HepG2 (cell line): ENCODE results near the gene BHLHE41. TPM values are rescaled to one million over a fixed set of nuclear protein-coding genes. Genes with fewer than 3 reads are reported as not detected.

Experiments used
- ATAC-seq: fragments of 200-7000 bp; cut with Tn5 transposase; 3 replicates; pipeline ENCODE4 v1.9.1; 2020; ENCODE audit warnings: mild to moderate bottlenecking, moderate library complexity
- BruUV-seq: library from RNA; stranded (reverse); fragments of 400-500 nt; replicated peaks from 2 replicates; lab custom pipeline; 2021; lab: Mats Ljungman, UMichigan
- CTCF ChIA-PET: fragments of 300-600 bp; formaldehyde crosslinking; extraction: SDS; loops from one replicate; lab custom pipeline; 2021; ENCODE audit warnings: low total read pairs, inconsistent platforms, low intra/inter-chr PET ratio; lab: Yijun Ruan, JAX
- POLR2A ChIA-PET: fragments of 350-600 bp; sonication (Branson Sonifier 250); formaldehyde crosslinking; loops from one replicate; lab custom pipeline; 2020; ENCODE audit warnings: antibody characterized with exemption, inconsistent platforms; lab: Yijun Ruan, JAX
- DNase-seq: peaks from one replicate; pipeline ENCODE4 v3.0.0-alpha.2; 2015; ENCODE audit warnings: low spot score
- FAIRE-seq: peaks from 3 replicates; lab custom pipeline; 2011; peaks lifted over from hg19 to GRCh38; lab: Jason Lieb, UNC
- H2AFZ ChIP-seq: one replicate; pipeline ENCODE4 v1.6.1; 2011; ENCODE audit warnings: low read length, inconsistent platforms
- H3K27ac ChIP-seq: fragments of 300-600 bp; 3 replicates; pipeline ENCODE4 v1.8.0; 2011; ENCODE audit warnings: mixed run types, mild to moderate bottlenecking, mixed read lengths, low read length, inconsistent platforms; ENCODE audit not compliant: insufficient read depth; ENCODE audit errors: extremely low read length
- H3K27me3 ChIP-seq, 2 experiments: fragments of 200-600 bp in 1 of 2; 2 replicates in 1 of 2; 3 replicates in 1 of 2; pipeline versions ENCODE4 v1.6.0 to v1.8.0; 2011; ENCODE audit warnings: low read length in 2 of 2, mild to moderate bottlenecking in 2 of 2, moderate library complexity in 2 of 2, inconsistent platforms in 1 of 2; ENCODE audit not compliant: insufficient read depth in 2 of 2, control insufficient read depth in 1 of 2
- H3K36me3 ChIP-seq, 2 experiments: fragments of 200-600 bp in 1 of 2; replicated peaks in 1 of 2; 2 replicates in 1 of 2; 3 replicates in 1 of 2; pipeline versions ENCODE4 v1.5.1 to v1.8.0; 2011; ENCODE audit warnings: low read length in 2 of 2, inconsistent platforms in 1 of 2; ENCODE audit not compliant: insufficient read depth in 2 of 2, control insufficient read depth in 1 of 2
- H3K4me1 ChIP-seq: 2 replicates; pipeline ENCODE4 v1.5.1; 2012; ENCODE audit warnings: low read length, inconsistent platforms; ENCODE audit not compliant: insufficient read depth
- H3K4me2 ChIP-seq: 2 replicates; pipeline ENCODE4 v1.6.0; 2011; ENCODE audit warnings: low read depth, low read length, inconsistent platforms
- H3K4me3 ChIP-seq, 3 experiments: fragments of 200-600 bp in 1 of 3; sonication (generic), shearing (Covaris generic) in 1 of 3; replicated peaks in 1 of 3; 2 replicates each; pipeline ENCODE4 v1.5.1; 2011 to 2016; ENCODE audit warnings: low read length in 3 of 3, inconsistent platforms in 2 of 3, low read depth in 2 of 3, mild to moderate bottlenecking in 2 of 3, control low read depth in 1 of 3, mixed read lengths in 1 of 3; ENCODE audit not compliant: insufficient read depth in 1 of 3
- H3K79me2 ChIP-seq: one replicate; pipeline ENCODE4 v1.6.1; 2011; ENCODE audit warnings: low read length, inconsistent platforms; ENCODE audit not compliant: insufficient read depth
- H3K9ac ChIP-seq: 2 replicates; pipeline ENCODE4 v1.6.0; 2011; ENCODE audit warnings: mild to moderate bottlenecking, low read depth, low read length, inconsistent platforms; ENCODE audit not compliant: insufficient read depth
- H3K9me3 ChIP-seq: 2 replicates; pipeline ENCODE4 v1.5.1; 2012; ENCODE audit warnings: mild to moderate bottlenecking, low read length
- H4K20me1 ChIP-seq: 2 replicates; pipeline ENCODE4 v1.6.0; 2011; ENCODE audit warnings: inconsistent platforms, mild to moderate bottlenecking, low read length, moderate library complexity; ENCODE audit not compliant: insufficient read depth
- HDAC1 ChIP-seq: sonication (generic); formaldehyde crosslinking; IDR thresholded peaks from 2 replicates; pipeline ENCODE4 v1.5.1; 2020; ENCODE audit warnings: mild to moderate bottlenecking, missing genetic modification reagents
- MEIS1 ChIP-seq: sonication (generic); formaldehyde crosslinking; IDR thresholded peaks from 2 replicates; pipeline ENCODE4 v1.9.0; 2021; ENCODE audit warnings: mild to moderate bottlenecking, missing genetic modification reagents, moderate library complexity, borderline replicate concordance
- MXD4 ChIP-seq: IDR thresholded peaks from 2 replicates; pipeline ENCODE4 v1.6.1; 2016; ENCODE audit warnings: mild to moderate bottlenecking, missing biosample characterization, missing genetic modification reagents
- NPAS2 ChIP-seq: sonication (generic); formaldehyde crosslinking; IDR thresholded peaks from 2 replicates; pipeline ENCODE4 v1.8.0; 2022; ENCODE audit warnings: mild to moderate bottlenecking, missing genetic modification reagents, borderline replicate concordance
- PRMT3 ChIP-seq: sonication (generic); formaldehyde crosslinking; IDR thresholded peaks from 2 replicates; pipeline ENCODE4 v1.8.1; 2022; ENCODE audit warnings: low read depth, mild to moderate bottlenecking, moderate library complexity, missing genetic modification reagents, borderline replicate concordance
- REST ChIP-seq, 2 experiments: IDR thresholded peaks; 2 replicates each; pipeline ENCODE4 v1.6.1; 2011 to 2012; ENCODE audit warnings: low read length in 2 of 2, borderline replicate concordance in 1 of 2, low read depth in 1 of 2, mild to moderate bottlenecking in 1 of 2, moderate library complexity in 1 of 2
- TFE3 ChIP-seq: IDR thresholded peaks from 2 replicates; pipeline ENCODE4 v1.6.1; 2016
- ZBTB1 ChIP-seq: sonication (generic); formaldehyde crosslinking; IDR thresholded peaks from 2 replicates; pipeline ENCODE4 v1.4.0; 2020; ENCODE audit warnings: missing genetic modification reagents, borderline replicate concordance
- ZNF552 ChIP-seq: sonication (generic); formaldehyde crosslinking; IDR thresholded peaks from 2 replicates; pipeline ENCODE4 v1.9.0; 2022; ENCODE audit warnings: missing genetic modification reagents, mild to moderate bottlenecking, borderline replicate concordance
- ZNF609 ChIP-seq: sonication (generic); formaldehyde crosslinking; IDR thresholded peaks from 2 replicates; pipeline ENCODE4 v1.4.0; 2020; ENCODE audit warnings: mild to moderate bottlenecking, missing genetic modification reagents, borderline replicate concordance
- WGBS: methylation state at CpG from one replicate; pipeline ENCODE4 v1.1.6; 2017; ENCODE audit warnings: low lambda C conversion rate; 5-methylcytosine and 5-hydroxymethylcytosine counted together
- in situ Hi-C: cut with HindIII; loops from 2 replicates; pipeline ENCODE4 v1.10.0; 2017; ENCODE audit warnings: low pct_unique_long_range_greater_than_20kb; ENCODE audit not compliant: extremely low pct_ligation_motif_present
- intact Hi-C: fragments of 100-400 bp; cut with micrococcal nuclease; formaldehyde crosslinking; loops from one replicate; pipeline ENCODE4 v1.10.0; 2022; ENCODE audit not compliant: unreplicated experiment
- polyA plus RNA-seq, 8 experiments: library from polyadenylated mRNA; depleted of rRNA in 3 of 8; stranded (reverse) in 7 of 8; unstranded in 1 of 8; fragments of >200 nt; fragmentation: Illumina TruSeq in 4 of 8; extraction: Trizol in 4 of 8; gene quantifications; 2 replicates each; pipeline versions ENCODE4 v1.2.1 to v1.2.3, GENCODE V29; 2011 to 2016; ENCODE audit warnings: low read depth in 4 of 8, missing spikeins in 1 of 8, mixed read lengths in 1 of 8; ENCODE audit not compliant: insufficient read depth in 1 of 8
- total RNA-seq, 5 experiments: library from RNA; depleted of rRNA; stranded (reverse); fragments of >200 nt; fragmentation: Illumina TruSeq; extraction: Trizol; gene quantifications; 2 replicates each; pipeline ENCODE4 v1.2.3, GENCODE V29; 2016; ENCODE audit warnings: low read depth in 1 of 5
- TF ChIP-seq, protein P1 (sequence below): sonication (generic); formaldehyde crosslinking; IDR thresholded peaks from 2 replicates; pipeline ENCODE4 v1.5.0; 2020; ENCODE audit warnings: missing genetic modification reagents

BHLHE41 gene
- total and polyA plus RNA-seq, 2 of the 13 experiments (the other 11 are each of a cell fraction or from before 2014, with no cell fraction given) = 0.03 TPM; not detected in 1

- Histone ChIP-seq H3K9ac (no peak overlapping the region), H3K79me2 (no peaks in the 10 kb centered on the region), H2AFZ (no peak overlapping the region), H3K27me3 (no peaks in the 10 kb centered on the region), H3K36me3 (no peaks in the 10 kb centered on the region), H3K4me3 (no peak overlapping the region), H3K27ac (no peak overlapping the region), H3K9me3 (no peaks in the 10 kb centered on the region), H3K4me2 (no peak overlapping the region), H4K20me1 (no peaks in the 10 kb centered on the region), H3K4me1 (peaks cover 16% of the 10 kb centered on the region)
- no TSS peak for BruUV-seq
- ChIA-PET POLR2A (interaction anchor here (0.9 kb wide), 1 partner anchor 30 kb away, joined by 3 read pairs; no protein-coding TSS in a partner anchor), CTCF (no interaction called here)
- intact Hi-C loops = no loop called here
- DNase-seq = no peak
- FAIRE-seq = no peak
- in situ Hi-C loops = no loop called here
- WGBS = 16% methylated on average over 2 of the region's 2 CpGs
- no peak for ATAC-seq
- TF ChIP-seq MEIS1 (CRISPR knock-in tag) = no peak
- no peak for TF ChIP-seq ZNF552 (CRISPR knock-in tag)
- no peak for TF ChIP-seq HDAC1 (CRISPR knock-in tag)
- TF ChIP-seq, protein P1, sequence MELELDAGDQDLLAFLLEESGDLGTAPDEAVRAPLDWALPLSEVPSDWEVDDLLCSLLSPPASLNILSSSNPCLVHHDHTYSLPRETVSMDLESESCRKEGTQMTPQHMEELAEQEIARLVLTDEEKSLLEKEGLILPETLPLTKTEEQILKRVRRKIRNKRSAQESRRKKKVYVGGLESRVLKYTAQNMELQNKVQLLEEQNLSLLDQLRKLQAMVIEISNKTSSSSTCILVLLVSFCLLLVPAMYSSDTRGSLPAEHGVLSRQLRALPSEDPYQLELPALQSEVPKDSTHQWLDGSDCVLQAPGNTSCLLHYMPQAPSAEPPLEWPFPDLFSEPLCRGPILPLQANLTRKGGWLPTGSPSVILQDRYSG (CRISPR knock-in tag) = no peak
- no peak for TF ChIP-seq TFE3
- no peak for TF ChIP-seq ZNF609 (CRISPR knock-in tag)
- no peak for TF ChIP-seq NPAS2 (CRISPR knock-in tag)
- TF ChIP-seq ZBTB1 = no peak
- TF ChIP-seq PRMT3 (CRISPR knock-in tag) = no peak
- TF ChIP-seq MXD4 (CRISPR knock-in tag) = no peak
- TF ChIP-seq REST (IDR thresholded peaks at IDR 0.05; ENCODE audit: borderline replicate concordance in 1 of 2, low read depth in 1 of 2, low read length in 2 of 2) = no peak
These were observed 27.8 kb upstream of the BHLHE41 start for GRCh38 chr12:26152507-26153102.
